Osteocyte (in vitro differentiated cells): ENCODE data around the gene IL23R. TPM values are rescaled to one million over a fixed set of nuclear protein-coding genes. Genes with fewer than 3 reads are reported as not detected.
"Not testable (repeated sequence)": the region's sequence is repeated elsewhere in the genome, so short reads cannot be mapped to it uniquely, and the experiment has no call there.

Experiments used
- DNase-seq: peaks from one replicate; pipeline ENCODE4 v3.0.0; 2021; ENCODE audit warnings: mixed read lengths; ENCODE audit not compliant: unreplicated experiment; ENCODE audit errors: extremely low spot score
- H3K27ac Mint-ChIP-seq: one replicate; pipeline ENCODE4 v1.8.0; 2021; ENCODE audit warnings: mild to moderate bottlenecking, mixed read lengths; ENCODE audit not compliant: unreplicated experiment
- H3K27me3 Mint-ChIP-seq: one replicate; pipeline ENCODE4 v1.8.0; 2021; ENCODE audit warnings: mixed read lengths; ENCODE audit not compliant: unreplicated experiment
- H3K36me3 Mint-ChIP-seq: one replicate; pipeline ENCODE4 v1.8.0; 2021; ENCODE audit warnings: mixed read lengths; ENCODE audit not compliant: unreplicated experiment
- H3K4me1 Mint-ChIP-seq: one replicate; pipeline ENCODE4 v1.8.0; 2021; ENCODE audit warnings: mixed read lengths; ENCODE audit not compliant: unreplicated experiment
- H3K4me3 Mint-ChIP-seq: one replicate; pipeline ENCODE4 v1.8.0; 2021; ENCODE audit warnings: mild to moderate bottlenecking, moderate library complexity, mixed read lengths; ENCODE audit not compliant: unreplicated experiment
- H3K9me3 Mint-ChIP-seq: one replicate; pipeline ENCODE4 v1.8.0; 2021; ENCODE audit warnings: mixed read lengths; ENCODE audit not compliant: unreplicated experiment
- CTCF ChIP-seq: fragments of 200-600 bp; sonication (generic); IDR thresholded peaks from 2 replicates; pipeline ENCODE4 v1.5.0; 2021; ENCODE audit warnings: antibody characterized with exemption, mild to moderate bottlenecking, moderate library complexity
- total RNA-seq: library from RNA; stranded (reverse); gene quantifications from 2 replicates; pipeline ENCODE4 v1.2.1, GENCODE V29; 2021

IL23R gene
- total RNA-seq, 1 donor from 2014 or later = not detected

- H3K4me3 Mint-ChIP-seq = no peak overlapping the region
- H3K4me1 Mint-ChIP-seq = no peaks in the 10 kb centered on the region
- no peaks in the 10 kb centered on the region for H3K36me3 Mint-ChIP-seq
- no peak overlapping the region for H3K27ac Mint-ChIP-seq
- peaks cover 20% of the 10 kb centered on the region for H3K27me3 Mint-ChIP-seq
- DNase-seq = no peak
- TF ChIP-seq CTCF = no peak
- no peaks in the 10 kb centered on the region for H3K9me3 Mint-ChIP-seq
Measured at GRCh38 chr1:67201891-67202290, 35.6 kb downstream of the IL23R start.

GRCh38 chr1:67204298-67204980 is 38.2 kb downstream of the IL23R start:
- H3K9me3 Mint-ChIP-seq = no peaks in the 10 kb centered on the region
- no peak for TF ChIP-seq CTCF
- H3K27ac Mint-ChIP-seq = no peak overlapping the region
- no peaks in the 10 kb centered on the region for H3K36me3 Mint-ChIP-seq
- no peak for DNase-seq
- peaks cover 28% of the 10 kb centered on the region for H3K27me3 Mint-ChIP-seq
- H3K4me1 Mint-ChIP-seq = no peaks in the 10 kb centered on the region
- H3K4me3 Mint-ChIP-seq = no peak overlapping the region

- H3K4me3 Mint-ChIP-seq, H3K9me3 Mint-ChIP-seq, H3K27ac Mint-ChIP-seq, H3K4me1 Mint-ChIP-seq, DNase-seq, H3K36me3 Mint-ChIP-seq: not testable (repeated sequence)
- H3K27me3 Mint-ChIP-seq = peaks cover 38% of the 10 kb centered on the region
Measured at GRCh38 chr1:67207398-67207797, 41.1 kb downstream of the IL23R start.

GRCh38 chr1:67208217-67208616 is 42.0 kb downstream of the IL23R start:
- Mint-ChIP-seq H3K4me3 (no peak overlapping the region), H3K9me3 (no peaks in the 10 kb centered on the region), H3K36me3 (no peaks in the 10 kb centered on the region), H3K27me3 (peaks cover 38% of the 10 kb centered on the region), H3K27ac (no peak overlapping the region), H3K4me1 (no peaks in the 10 kb centered on the region)
- DNase-seq = no peak
- TF ChIP-seq CTCF = no peak

DNA sequence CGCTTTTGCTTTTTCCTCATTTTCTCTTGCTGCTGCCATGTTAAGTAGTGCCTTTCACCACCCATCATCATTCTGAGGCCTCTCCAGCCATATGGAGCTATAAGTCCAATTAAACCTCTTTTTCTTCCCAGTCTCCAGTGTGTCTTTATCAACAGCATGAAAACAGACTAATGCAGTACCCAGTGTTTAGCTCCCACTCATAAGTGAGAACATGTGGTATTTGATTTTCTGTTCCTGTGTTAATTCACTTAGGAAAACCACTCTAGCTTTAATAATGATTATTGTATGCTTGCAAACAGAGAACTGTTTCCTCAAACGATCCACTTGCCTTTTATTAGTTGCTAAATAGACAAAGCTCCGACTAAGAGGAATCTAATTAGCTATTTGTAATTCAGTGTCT is 43.3 kb downstream of the IL23R start:
- no peaks in the 10 kb centered on the region for H3K36me3 Mint-ChIP-seq

More for the DNA sequence above, 43.3 kb downstream of the IL23R start:
- Mint-ChIP-seq H3K27ac (no peak overlapping the region), H3K4me3 (no peak overlapping the region), H3K27me3 (peaks cover 38% of the 10 kb centered on the region), H3K9me3 (no peaks in the 10 kb centered on the region), H3K4me1 (no peaks in the 10 kb centered on the region)
- DNase-seq = no peak
- TF ChIP-seq CTCF = no peak
